G401 (cell line): Measurements from ENCODE around the gene SYNJ2. TPM values are rescaled to one million over a fixed set of nuclear protein-coding genes. Genes with fewer than 3 reads are reported as not detected.

Experiments
- DNase-seq: peaks from one replicate; pipeline ENCODE4 v3.0.0-alpha.2; 2015; ENCODE audit warnings: low spot score
- in situ Hi-C: cut with HindIII; loops from 2 replicates; pipeline ENCODE4 v1.10.0; 2016; ENCODE audit warnings: low sequenced_read_pairs, mixed read lengths
- total RNA-seq: library from RNA; depleted of rRNA; stranded (reverse); fragments of >200 nt; shearing (Covaris generic); gene quantifications from 2 replicates; pipeline ENCODE4 v1.2.3, GENCODE V29; 2014; rRNA removed

Gene SYNJ2
- total RNA-seq, 1 experiment from 2014 or later, result 12.2 TPM

DNA sequence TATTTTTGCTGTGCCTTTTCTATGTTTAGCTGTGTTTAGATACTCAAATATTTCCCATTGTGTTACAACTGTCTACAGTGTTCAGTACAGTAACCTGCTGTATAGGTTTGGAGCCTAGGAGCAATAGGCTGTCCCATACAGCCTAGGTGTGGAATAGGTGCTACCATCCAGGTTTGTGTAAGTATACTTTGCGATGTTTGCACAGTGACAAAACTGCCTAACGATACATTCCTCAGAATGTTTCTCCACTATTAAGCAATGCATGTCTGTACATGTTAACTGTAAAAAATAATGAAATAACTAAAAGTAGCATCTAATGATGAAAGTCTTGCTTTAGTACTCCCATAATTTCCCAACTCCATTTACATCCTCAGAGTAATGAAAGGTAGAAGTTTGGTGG lies 140.4 kb downstream of the SYNJ2 start:
- no peak for DNase-seq
- in situ Hi-C loops, result no loop called here

DNA sequence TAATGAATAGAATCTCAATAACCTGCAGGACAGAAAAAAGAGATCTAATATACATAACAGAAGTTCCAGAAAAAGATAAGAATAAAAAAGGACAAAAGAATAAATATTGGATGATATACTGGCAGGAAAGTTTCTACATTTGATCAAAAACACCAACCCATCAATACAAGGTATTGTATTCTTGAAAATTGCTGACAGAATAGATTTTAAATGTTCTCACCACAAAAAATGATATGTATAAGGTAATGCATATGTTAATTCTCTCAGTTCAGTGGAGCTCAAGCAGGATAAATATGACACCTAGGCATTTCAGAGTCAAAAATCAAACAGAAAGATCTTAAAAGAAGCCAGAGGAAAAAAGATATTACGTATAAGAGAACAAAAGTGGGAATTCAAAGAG lies 142.6 kb downstream of the SYNJ2 start:
- no peak for DNase-seq
- in situ Hi-C loops, result no loop called here

DNA sequence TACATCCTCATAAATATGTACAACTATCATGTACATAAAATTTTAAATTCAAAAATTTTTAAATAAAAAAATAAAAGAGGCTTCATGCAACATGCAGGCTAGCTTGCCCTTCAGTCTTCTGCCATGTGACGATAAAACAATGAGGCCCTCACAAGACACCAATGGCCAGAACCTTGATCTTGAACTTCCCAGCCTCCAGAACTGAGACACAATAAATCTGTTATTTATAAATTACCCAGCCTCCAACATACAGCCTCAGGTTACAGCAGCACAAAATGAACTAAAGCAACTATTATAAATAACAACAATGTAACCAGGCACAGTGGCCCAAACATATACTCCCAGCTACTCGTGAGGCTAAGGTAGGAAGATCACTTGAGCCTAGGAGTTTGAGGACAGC lies 143.6 kb downstream of the SYNJ2 start:
- DNase-seq, result no peak
- in situ Hi-C loops, result no loop called here

DNA sequence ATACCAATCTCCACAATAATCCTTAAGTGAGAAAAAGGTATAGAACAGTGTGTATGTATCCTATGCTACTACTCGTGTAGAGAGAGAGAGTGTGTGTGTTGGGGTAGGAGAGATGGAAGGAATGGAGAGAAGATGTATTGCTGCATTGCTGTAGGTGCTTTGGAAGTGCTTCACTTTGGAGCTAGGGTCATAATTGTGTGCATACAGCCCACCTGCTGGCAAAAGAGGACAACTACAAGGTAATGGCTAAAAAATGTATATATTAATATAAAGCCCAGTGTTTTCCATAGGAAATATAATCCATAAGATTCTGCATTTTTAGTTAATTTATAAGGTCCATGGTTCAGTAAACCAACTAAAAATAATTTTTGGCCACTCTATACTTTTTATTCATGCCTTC lies 150.3 kb downstream of the SYNJ2 start:
- DNase-seq, result peak; percentile 6
- in situ Hi-C loops, result no loop called here

DNA sequence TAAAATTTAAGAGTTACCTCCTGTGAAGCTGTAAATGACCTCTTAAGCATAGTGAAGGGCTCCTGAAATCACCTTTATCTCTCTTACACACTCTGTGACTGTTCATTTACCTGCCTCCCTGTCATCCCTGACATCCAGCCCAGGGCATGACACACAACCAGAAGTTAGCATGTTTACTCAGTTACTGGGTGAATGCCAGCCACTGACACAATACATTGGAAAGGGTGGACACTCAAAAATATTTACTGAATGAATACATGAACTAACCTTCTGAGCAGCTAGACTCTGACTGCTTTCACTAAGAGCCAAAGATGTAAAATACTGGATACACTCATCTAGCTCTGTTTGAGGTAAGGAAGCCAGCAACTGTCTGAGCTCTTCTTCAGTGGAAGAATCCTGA lies 161.1 kb downstream of the SYNJ2 start:
- in situ Hi-C loops, result no loop called here
- no peak for DNase-seq

DNA sequence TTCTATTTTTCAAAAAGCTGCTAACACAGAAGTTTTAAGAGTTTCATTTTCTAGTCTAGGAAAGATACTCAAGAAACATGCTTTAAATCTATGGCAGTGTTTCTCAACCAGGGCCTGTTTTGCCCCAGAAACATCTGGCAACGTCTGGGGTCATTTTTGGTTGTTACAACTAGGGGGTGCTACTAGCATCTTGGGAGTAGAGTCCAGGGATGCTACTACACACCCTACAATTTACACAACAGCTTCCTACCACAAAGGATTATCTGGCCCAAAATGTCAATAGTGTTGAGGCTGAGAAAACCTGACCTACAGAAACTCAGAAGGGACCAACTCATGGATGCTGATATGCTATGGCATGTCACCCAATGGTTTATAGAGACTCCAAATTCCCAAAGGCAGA lies 162.0 kb downstream of the SYNJ2 start:
- no peak for DNase-seq
- in situ Hi-C loops, result no loop called here

Other genes starting within 250 kb of the SYNJ2 start
- 13.2 and 20.5 TPM in 2 replicates for gene SNX9, start 158.6 kb upstream of the SYNJ2 start, total RNA-seq
- gene SERAC1, start 186.4 kb downstream of the SYNJ2 start, total RNA-seq, result 10.6 and 16.8 TPM in 2 replicates
- 5.7 and 6.2 TPM in 2 replicates for gene GTF2H5, start 186.5 kb downstream of the SYNJ2 start, total RNA-seq